Epithelial cell of esophagus (primary cell): ENCODE results near the gene OR1L8.
"Not testable (repeated sequence)": the region's sequence is repeated elsewhere in the genome, so short reads cannot be mapped to it uniquely, and the experiment has no call there.

Experiments used
- DNase-seq: peaks from one replicate; pipeline ENCODE4 v3.0.0; 2010; ENCODE audit warnings: low read depth
- H3K4me3 ChIP-seq: 2 replicates; pipeline ENCODE4 v1.5.1; 2011; ENCODE audit warnings: mild to moderate bottlenecking, low read length, control low read depth
- CTCF ChIP-seq: IDR thresholded peaks from 2 replicates; pipeline ENCODE4 v1.5.1; 2011; ENCODE audit warnings: low read depth, mild to moderate bottlenecking, low read length, control low read depth, inconsistent platforms; ENCODE audit not compliant: insufficient read depth; ENCODE audit errors: missing control alignments

OR1L8 gene

GRCh38 chr9:122538757-122539156 is 44.4 kb downstream of the OR1L8 start:
- TF ChIP-seq CTCF: no peak
- no peak overlapping the region for H3K4me3 ChIP-seq
- DNase-seq: no peak

- H3K4me3 ChIP-seq, DNase-seq: not testable (repeated sequence)
These were observed 46.1 kb downstream of the OR1L8 start for GRCh38 chr9:122537066-122537465.

GRCh38 chr9:122536134-122536533 is 47.0 kb downstream of the OR1L8 start:
- DNase-seq: no peak
- no peak for TF ChIP-seq CTCF
- no peak overlapping the region for H3K4me3 ChIP-seq

GRCh38 chr9:122531157-122531556 is 52.0 kb downstream of the OR1L8 start:
- not testable (repeated sequence) for DNase-seq, H3K4me3 ChIP-seq

- TF ChIP-seq CTCF: no peak
- DNase-seq: no peak
These were observed 56.0 kb downstream of the OR1L8 start, which contains the start of gene OR1N1 for GRCh38 chr9:122527193-122527592. Gene OR1N1, minus strand, starts transcription at chr9:122527293. Its CDS starts 0 bp downstream, at chr9:122527293.

GRCh38 chr9:122526602-122527001 is 56.6 kb downstream of the OR1L8 start:
- no peak overlapping the region for H3K4me3 ChIP-seq
- DNase-seq: no peak
- no peak for TF ChIP-seq CTCF

More at GRCh38 chr9:122527193-122527592, 56.0 kb downstream of the OR1L8 start, which contains the start of gene OR1N1:
- no peak within 1 kb of the TSS for H3K4me3 ChIP-seq

- DNase-seq: no peak
- no peak for TF ChIP-seq CTCF
These were observed 63.8 kb downstream of the OR1L8 start for GRCh38 chr9:122519376-122519775.

GRCh38 chr9:122518841-122519240 is 64.3 kb downstream of the OR1L8 start, which contains the start of gene OR1J4:
Gene OR1J4, plus strand, starts transcription at chr9:122519141. Its CDS starts 0 bp downstream, at chr9:122519141.
- H3K4me3 ChIP-seq: no peak within 1 kb of the TSS
- no peak for DNase-seq
- TF ChIP-seq CTCF: no peak

More at GRCh38 chr9:122519376-122519775, 63.8 kb downstream of the OR1L8 start:
- no peak overlapping the region for H3K4me3 ChIP-seq
